NOMO-1 treated with dmso at 0.1 percent for 144 hours (cell line): Measurements from ENCODE around the gene STAT6.

ENCODE experiments used
- DNase-seq: peaks from one replicate; lab custom pipeline; 2025; ENCODE audit not compliant: unreplicated experiment; lab: John Stamatoyannopoulos, UW

STAT6 gene, protein sequence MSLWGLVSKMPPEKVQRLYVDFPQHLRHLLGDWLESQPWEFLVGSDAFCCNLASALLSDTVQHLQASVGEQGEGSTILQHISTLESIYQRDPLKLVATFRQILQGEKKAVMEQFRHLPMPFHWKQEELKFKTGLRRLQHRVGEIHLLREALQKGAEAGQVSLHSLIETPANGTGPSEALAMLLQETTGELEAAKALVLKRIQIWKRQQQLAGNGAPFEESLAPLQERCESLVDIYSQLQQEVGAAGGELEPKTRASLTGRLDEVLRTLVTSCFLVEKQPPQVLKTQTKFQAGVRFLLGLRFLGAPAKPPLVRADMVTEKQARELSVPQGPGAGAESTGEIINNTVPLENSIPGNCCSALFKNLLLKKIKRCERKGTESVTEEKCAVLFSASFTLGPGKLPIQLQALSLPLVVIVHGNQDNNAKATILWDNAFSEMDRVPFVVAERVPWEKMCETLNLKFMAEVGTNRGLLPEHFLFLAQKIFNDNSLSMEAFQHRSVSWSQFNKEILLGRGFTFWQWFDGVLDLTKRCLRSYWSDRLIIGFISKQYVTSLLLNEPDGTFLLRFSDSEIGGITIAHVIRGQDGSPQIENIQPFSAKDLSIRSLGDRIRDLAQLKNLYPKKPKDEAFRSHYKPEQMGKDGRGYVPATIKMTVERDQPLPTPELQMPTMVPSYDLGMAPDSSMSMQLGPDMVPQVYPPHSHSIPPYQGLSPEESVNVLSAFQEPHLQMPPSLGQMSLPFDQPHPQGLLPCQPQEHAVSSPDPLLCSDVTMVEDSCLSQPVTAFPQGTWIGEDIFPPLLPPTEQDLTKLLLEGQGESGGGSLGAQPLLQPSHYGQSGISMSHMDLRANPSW

DNA sequence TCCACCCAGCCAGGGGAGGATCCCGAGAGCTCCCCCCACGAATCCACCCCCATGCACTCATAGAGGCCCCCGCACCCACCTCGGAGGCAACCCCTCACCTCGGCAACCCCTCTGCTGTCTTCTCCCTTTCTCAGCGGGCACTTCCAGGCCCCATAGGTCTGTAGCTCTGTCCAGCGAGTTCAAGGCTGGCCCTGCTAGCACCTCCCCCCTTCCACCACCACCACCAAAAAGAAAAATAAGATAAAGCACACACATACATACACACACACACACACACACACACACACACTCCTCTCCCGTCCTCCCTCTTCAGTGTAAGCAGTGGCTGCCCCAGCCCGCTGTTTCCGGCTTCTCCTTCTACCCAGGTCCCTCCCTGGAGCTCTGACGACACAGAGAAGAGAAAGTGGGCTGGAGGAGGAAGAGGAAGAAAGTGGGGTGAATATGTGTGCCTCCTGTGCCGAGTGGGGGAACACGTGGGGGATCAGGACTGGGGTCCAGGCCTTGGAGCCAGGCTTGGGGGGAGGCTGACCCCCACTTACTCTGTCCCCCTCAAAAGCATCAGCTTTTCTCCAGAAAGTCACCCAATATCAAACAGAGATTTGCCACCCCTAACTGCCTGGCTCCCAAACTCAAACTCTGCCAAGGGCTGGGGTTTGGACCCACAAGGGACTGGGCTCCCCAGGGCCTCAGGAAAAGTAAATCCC is at the start of gene STAT6:
TSS of gene STAT6 (minus strand) at position 332 of the 704 bp plus-strand sequence. CDS start 3,084 bp downstream, outside the sequence.
- DNase-seq, result peak; percentile 95

DNA sequence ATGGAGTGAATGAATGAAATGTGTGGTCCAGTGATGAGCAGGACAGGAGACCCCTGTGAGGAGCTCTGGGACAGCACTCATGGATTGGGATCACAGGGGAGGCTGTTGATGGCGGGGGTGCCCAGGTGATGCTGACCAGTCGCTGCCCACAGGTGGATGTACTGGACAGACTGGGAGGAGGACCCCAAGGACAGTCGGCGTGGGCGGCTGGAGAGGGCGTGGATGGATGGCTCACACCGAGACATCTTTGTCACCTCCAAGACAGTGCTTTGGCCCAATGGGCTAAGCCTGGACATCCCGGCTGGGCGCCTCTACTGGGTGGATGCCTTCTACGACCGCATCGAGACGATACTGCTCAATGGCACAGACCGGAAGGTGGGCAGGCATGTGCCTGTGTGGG is 49.6 kb upstream of the STAT6 start:
- no peak for DNase-seq

DNA sequence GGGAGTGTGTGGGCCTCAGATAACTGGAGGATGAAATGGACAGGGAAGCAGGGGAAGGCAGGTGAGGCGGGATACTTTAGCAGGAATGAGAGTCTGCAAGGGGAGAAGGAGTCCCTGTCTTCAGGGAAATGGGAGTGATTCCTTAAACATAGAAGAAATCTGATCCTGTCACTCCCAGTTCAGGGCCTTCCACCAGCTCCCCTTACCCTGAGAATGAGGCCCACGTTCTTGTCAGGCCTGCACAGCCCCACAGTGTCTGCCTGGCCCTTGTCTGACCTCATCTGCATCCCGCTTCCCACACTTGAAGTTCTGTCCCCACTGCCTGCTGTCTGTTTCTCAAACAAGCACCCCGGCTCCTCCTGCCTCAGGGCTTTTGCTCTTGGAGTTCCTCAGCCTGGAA is 48.9 kb upstream of the STAT6 start:
- no peak for DNase-seq

DNA sequence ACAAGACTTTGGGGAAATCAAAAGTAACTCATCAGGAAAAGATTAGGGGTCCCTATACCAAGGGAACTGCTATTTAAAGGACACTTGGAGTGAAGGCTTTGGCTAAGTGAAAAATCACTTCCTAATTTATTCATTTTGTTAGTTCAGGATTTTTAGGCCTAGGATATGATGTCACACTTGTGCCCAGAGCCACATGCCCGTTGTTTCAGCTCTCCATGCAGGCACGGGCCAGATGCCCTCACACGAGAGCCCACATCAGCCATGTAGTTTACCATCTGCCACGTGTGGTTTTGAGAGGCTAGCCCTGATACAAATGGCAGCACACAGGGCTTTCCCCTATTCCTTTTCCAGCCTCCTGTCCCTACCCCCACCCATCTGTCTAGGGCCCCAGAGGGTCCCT is 48.1 kb upstream of the STAT6 start:
- DNase-seq, result no peak

DNA sequence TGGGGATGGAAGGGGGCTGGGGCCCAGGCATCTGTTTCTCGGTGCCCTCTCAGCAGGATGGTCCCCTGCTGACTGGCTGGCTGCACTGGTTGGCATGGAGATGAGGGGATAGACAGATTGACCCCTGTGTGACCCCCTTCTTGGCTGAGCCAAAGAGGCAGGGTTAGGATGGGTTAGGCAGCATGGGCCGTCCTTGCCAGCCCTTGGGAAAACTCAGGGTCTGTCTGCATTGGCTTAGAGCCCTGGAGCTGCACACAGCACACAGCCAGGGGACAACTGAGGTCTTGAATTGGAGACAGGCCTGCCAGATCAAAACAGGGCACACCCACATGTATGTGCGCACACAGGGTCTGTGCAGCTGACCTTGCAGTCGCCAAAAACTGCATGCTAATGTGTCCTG is 47.5 kb upstream of the STAT6 start:
- DNase-seq, result no peak

DNA sequence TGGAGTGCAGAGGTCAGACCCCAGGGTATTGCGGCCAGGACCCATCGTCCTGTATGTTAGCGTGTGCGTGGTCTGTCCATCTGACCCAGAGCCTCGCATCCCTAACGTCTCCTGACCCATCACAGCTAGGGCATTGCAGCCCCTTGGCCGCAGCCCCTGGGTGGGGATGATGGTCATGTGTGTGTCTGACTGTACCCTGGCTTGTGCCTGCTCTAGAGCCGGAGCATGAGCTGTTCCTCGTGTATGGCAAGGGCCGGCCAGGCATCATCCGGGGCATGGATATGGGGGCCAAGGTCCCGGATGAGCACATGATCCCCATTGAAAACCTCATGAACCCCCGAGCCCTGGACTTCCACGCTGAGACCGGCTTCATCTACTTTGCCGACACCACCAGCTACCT is 47.0 kb upstream of the STAT6 start:
- no peak for DNase-seq

DNA sequence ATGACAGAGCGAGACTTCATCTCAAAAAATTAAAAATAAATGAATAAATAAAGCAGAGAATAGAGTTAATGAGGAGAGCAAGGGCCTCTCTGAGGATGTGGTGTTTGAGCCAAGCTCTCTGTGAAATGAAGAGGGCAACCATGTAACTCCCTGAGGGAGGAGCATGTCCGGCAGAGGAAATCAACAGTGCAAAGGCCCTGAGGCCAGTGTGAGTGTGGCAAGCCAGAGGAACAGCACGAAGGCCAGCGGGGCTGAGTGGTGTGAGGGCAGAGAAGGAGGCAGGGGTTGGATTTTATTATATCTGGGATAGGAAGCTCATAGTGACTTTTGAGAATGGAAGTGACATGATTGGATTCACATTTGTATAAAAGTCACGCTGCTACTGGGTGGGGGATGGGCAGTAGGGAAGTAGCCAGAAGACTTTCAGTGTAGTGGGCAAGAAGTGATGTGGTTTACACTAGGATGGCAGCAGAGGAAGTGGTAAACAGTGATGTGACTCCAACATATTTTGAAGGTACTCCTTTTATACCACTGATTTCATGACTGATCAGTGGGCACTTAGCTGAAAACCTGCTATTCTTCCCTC is 46.5 kb upstream of the STAT6 start:
- DNase-seq, result peak; percentile 51

DNA sequence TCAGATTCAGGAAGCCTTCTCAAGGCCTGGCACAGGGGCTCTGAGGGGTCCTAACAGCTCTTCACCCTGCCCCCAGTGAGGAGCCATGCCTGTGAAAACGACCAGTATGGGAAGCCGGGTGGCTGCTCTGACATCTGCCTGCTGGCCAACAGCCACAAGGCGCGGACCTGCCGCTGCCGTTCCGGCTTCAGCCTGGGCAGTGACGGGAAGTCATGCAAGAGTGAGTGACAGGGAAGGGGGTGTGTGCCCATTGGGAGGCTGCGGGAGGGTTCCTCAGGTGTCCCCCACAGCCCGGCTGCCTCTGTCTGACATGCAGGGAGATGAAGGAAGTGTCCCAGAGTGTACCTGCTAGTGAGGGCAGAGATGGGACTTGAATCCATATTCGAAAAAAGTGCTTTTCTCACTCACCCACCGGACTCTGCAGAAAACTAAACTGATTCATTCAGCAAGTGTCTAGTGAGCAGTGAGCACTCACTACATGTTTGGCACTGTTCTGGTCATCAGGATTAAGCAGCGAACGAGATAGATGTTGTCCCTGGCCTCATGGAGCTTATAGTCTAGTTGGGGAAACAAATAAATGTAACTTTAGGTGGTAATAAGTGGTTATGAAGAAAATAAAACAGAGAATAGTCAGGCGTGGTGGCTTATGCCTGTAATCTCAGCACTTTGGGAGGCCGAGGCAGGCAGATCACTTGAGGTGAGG is 45.7 kb upstream of the STAT6 start:
- no peak for DNase-seq

DNA sequence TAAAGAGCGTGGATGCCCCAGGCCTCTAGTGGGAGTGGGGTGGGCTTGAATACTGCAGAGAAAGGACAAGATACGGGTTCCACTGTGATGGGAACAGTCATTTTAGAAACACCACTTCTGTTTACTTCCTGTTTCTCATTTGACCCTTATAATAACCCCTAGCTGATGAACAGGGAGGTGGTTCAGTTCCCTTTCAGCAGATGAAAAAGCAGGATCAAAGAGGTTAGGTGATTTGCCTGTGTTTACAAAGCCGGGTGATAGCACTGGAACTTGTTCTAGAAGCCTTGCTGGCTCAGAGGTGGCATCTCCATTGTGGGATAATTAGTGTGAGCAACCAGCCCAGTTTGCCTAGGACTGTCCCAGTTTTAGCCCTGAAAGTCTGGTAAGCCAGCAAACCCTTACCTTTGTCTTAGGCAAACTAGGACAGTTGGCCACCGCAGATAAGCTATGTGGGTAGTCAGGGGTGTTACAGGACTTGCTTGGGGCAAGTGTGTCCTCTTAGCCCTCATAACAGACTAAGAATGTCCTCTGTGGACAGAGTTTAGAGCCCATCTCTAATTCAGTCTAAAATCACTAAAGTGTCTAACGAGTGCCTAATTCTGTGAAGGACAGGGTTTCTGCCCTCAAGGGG is 43.8 kb upstream of the STAT6 start:
- no peak for DNase-seq

DNA sequence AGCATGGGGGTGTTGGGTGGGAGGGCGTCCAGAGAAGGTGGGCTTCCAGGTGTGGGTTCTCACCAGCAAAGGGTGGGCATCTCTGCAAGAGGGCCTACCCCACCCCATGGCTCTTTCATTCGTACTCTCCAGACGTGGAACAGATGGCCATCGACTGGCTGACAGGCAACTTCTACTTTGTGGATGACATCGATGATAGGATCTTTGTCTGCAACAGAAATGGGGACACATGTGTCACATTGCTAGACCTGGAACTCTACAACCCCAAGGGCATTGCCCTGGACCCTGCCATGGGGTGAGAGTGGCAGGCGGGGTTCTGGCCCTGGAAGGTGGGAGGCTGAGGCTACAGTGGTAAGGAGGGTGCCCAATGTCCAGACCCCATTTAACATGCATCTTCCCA is 42.9 kb upstream of the STAT6 start:
- DNase-seq, result no peak

DNA sequence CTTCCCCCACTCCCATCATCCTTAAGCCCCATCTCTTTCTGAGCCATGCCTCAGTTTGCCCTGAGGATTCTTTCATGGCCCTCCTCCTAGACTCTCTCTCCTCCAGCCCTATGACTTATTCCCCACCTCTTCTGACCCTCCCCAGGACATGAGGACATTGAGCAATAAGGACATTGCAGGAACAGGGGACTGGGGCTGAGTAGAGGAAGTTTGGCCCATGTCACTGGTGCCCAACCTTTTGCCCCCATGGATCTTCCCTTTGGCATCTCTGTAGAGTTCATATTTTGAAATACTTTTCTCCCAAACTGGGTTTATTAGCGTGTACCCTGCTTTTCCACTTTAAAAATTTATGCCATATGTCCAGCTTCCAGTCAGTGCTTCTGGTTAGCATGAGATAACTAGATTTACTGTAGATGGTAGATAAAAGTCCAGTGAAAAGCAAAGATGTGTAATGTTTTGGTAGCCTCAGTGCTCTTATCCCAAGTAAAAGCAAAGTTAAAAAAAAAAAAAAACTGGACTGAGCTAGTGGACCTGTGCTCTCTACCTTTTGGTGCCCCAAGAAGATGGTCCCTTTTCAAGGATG is 42.3 kb upstream of the STAT6 start:
- no peak for DNase-seq

DNA sequence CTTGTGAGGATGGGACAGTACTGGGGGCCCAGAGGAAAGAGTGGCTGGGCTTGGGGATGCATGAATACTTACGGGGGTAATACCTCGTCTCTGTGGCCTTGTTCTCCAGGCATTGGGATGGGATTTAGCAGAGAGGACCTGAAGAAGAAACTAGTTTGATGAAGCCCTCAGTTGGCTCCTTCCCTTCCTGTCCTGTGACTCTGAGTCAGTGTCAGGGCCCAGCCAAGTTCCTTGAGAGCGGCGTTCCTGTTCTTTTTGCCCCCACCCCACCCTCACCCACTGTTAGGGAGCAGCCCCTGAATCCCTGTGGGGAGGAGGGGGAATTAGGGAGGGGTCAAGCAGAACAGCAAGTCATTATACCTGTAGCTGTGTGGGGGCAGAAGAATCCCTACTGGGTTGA is 41.5 kb upstream of the STAT6 start:
- no peak for DNase-seq

DNA sequence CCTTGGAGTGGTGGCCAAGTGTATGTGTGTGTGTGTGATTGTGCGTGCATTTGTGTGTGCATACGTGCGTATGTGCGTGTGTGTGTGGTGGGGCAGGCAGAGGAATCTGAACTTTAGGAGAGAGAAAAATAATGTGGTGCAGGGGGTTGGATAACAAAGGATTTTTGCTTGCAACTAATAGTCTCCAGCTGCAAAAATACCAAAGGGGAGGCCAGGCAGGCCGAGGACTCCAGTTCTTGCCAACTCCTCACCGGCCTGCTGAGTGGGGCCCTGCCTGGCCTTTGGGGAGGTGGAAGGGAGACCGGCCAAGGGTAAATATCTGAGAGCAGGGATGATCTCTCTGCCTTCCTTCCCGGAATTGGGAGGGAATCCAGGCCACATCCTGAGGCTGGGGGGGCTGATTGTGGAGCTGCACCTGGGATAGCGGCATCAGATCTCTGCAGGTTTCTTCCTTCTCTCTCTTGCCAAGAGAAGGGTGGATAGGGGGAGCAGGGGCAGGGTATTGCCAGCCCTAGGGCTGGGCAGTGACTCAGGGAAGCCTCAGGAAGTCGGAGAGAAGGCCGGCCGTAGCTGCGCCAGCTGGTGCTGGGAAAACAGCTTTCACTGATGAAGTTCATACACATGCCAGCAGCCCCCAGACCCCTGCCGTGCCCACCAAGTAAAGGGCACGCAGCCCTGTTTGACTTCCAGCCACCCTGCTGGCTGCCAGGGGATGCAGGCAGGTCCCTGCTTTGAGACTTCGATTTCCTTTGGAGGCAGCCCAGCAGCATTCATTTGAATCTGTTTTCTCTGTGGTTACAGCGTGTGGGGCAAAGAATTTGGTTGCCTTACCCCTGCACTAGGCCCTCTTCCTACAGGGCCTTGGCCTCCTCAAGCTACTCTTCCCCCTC is 40.8 kb upstream of the STAT6 start:
- DNase-seq, result no peak

DNA sequence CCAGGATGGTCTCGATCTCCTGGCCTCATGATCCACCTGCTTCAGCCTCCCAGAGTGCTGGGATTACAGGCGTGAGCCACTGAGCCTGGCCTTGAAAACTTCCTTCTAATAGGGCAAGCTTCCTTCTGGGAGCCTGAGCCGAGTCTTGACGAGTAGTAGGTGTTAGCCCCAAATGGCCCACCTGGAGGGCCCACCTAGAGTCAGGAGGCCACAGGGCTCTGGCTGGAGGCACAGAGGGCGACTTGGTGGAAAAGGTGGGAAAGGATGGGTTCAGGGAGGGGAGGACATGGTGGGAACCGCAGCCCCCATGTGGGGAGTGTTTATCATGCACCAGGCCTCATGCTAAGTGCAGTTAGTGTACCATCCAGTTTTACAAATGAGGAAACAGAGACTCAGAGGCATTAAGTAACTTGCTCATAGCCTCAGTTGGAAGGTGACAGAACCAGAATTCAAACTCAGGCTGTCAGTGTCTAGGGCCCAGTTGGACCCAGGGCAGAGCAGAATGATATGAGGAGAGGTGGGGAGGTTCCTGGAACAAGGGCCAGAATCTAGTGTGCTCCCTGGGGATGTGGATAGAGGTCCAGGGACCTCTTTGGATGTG is 39.3 kb upstream of the STAT6 start:
- no peak for DNase-seq

DNA sequence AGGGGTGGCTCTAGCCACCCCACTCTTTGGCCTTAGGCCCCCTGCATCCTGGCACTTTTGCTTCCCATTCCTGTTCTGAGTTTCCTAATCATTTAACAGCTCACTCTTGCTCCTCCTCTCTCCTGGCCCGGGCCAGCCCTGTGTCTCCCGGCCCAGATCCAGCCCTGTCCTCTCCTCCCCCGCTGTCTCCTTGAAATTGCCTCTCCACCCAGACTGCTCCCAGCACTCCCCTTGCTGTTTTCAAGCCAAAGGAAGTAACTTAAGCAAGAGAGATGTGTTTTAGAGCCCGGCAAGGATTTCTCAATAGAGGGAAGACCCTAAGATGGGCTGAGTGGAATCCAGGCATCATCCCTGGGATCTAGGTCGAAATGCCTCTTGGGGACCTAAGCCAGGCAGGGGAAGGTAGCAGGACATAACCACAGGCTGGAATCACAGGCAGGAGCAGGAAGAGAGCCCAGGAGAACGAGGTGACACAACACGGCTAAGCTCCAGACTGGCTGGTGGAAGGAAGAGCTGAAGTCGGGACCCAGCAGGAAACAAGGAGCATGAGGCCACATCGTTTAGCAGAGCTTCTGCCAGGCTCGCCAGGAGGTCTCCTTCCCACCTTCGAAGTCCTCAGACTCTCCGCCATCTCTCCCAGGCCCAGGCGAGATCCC is 38.2 kb upstream of the STAT6 start:
- no peak for DNase-seq

DNA sequence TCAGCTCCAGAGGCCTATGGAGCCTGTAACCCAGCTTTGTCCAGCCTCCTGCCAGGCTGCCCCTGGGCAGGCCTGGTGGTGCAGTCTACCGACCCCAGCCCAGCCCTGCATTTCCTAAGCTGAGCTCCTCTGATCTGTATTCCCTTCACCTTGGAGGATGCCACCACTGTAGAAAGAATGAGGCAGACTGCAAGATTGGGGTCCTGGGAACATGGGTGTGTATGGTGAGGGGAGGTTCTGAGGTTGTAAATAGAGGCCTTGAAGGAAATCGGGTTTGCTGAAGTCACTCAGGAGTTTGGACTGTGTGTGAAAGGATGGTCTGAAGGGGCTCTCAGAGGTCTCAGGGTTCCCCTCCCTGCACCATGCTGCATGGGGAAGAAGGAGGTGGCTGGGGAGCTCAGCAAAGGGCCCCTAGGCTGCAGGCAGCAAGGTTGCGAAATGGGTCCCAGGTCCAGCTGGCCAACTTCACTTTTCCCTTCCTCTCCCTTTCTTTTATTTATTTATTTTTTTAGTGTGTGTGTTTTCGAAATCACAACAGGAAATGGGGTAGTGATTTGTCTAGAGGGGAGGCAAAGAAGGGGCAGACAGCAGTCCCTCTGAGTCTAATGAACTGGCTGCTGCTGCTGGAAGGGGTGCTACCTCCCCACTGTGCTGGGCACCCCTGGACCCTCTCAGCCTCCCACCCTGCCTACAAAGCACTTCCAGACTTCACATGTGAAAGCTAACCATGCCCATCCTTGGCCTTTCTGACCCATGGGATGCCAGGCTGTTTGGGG is 37.5 kb upstream of the STAT6 start:
- peak; percentile 49 for DNase-seq
